ENCODE measurements around the gene TRAPPC3L.

TRAPPC3L gene

GRCh38 chr6:116447496-116448011, 97.9 kb downstream of the TRAPPC3L start:
- TF ChIP-seq CTCF (IDR thresholded peaks at IDR 0.05): no peak
- TF ChIP-seq ZFX (IDR thresholded peaks at IDR 0.05; ENCODE audit: borderline replicate concordance): no peak

GRCh38 chr6:116447052-116447451, 98.4 kb downstream of the TRAPPC3L start:
- TF ChIP-seq CTCF (IDR thresholded peaks at IDR 0.05) (no peak), ZFX (IDR thresholded peaks at IDR 0.05; ENCODE audit: borderline replicate concordance) (no peak)
- no peak overlapping the region for H3K27ac ChIP-seq

More at GRCh38 chr6:116447496-116448011, 97.9 kb downstream of the TRAPPC3L start:
- H3K27ac ChIP-seq: no peak overlapping the region

- TF ChIP-seq ZFX (IDR thresholded peaks at IDR 0.05; ENCODE audit: borderline replicate concordance) (no peak), CTCF (IDR thresholded peaks at IDR 0.05) (no peak)
- H3K27ac ChIP-seq: no peak overlapping the region
Observed at GRCh38 chr6:116446399-116446798, 99.1 kb downstream of the TRAPPC3L start.

GRCh38 chr6:116445102-116445501, 100.4 kb downstream of the TRAPPC3L start:
- TF ChIP-seq ZFX (IDR thresholded peaks at IDR 0.05; ENCODE audit: borderline replicate concordance) (no peak), CTCF (IDR thresholded peaks at IDR 0.05) (no peak)
- H3K27ac ChIP-seq: no peak overlapping the region
